Dedifferentiated amniotic fluid mesenchymal stem cell (primary cell): ENCODE results near the gene L3MBTL4.

Experiments used
- DNase-seq: peaks from one replicate; pipeline ENCODE4 v3.0.0-alpha.2; 2016; ENCODE audit errors: extremely low spot score

L3MBTL4 gene

DNA sequence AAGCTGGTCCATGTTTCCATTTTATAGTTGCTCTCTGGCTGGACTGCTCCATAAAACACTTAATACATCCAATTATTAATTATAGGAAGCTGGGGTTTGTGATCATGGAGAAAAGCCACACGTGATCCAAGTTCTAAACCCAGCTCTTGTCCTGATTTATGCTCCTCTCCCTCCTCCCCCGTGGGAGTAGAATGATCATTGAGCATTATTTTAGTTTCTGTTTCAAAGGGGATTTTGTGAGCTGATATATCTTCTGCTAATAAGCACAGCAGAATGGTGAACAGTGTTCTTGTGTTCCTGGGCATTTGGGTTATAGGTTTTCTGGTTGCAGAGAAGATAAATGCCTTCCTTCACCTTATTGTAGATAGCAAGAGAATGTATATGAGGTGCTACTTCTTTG is 383.7 kb downstream of the L3MBTL4 start:
- no peak for DNase-seq

DNA sequence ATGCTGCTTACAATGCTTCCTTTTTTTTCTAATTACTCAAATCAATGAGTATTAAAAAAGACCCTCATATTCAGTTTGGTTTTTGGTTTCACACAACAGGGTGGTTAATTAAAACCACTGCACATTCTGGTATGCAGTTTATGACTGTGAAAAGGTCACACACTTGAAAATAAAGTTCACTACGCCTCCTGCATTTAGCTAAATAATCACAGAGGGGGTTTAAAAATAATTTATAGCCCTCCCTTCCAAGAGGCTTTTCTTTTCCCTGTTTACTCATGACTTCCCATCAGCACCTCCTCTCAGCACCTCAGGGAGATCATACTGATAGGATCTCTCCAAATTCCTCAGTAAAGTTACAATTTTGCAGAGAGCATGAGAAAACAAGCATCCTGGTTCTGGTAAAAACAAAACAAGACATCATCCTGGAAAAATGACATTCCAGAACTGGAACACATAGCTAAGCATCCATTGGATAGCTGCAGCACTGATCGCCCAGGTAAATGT is 389.9 kb downstream of the L3MBTL4 start:
- no peak for DNase-seq

GRCh38 chr18:6023551-6023950 is 391.2 kb downstream of the L3MBTL4 start:
- DNase-seq, result no peak

- no peak for DNase-seq
Observed at GRCh38 chr18:6022845-6023244, 391.9 kb downstream of the L3MBTL4 start.

- DNase-seq, result no peak
Observed at GRCh38 chr18:6022074-6022444, 392.7 kb downstream of the L3MBTL4 start.

- no peak for DNase-seq
Observed at GRCh38 chr18:6021306-6022073, 393.2 kb downstream of the L3MBTL4 start.

- no peak for DNase-seq
Observed at GRCh38 chr18:6018671-6019070, 396.0 kb downstream of the L3MBTL4 start.

- DNase-seq, result no peak
Observed at GRCh38 chr18:6017171-6017570, 397.5 kb downstream of the L3MBTL4 start.

DNA sequence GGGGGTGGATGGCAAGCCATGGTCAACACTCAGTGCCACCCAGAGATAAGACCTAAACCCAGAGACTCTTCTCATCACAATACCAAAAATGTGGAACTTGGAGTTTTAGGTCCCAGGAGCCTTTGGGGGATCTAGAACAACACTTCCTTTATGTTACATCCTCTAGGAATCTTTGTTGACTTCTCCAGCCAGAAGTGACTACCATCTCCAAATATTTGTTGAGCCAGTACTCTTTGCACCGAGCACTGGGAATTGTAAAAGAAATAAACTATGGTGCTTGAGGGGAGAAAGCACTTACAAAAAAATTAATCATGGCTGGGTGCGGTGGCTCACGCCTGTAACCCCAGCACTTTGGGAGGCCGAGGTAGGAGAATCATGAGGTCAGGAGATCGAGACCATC is 399.3 kb downstream of the L3MBTL4 start:
- DNase-seq, result no peak

DNA sequence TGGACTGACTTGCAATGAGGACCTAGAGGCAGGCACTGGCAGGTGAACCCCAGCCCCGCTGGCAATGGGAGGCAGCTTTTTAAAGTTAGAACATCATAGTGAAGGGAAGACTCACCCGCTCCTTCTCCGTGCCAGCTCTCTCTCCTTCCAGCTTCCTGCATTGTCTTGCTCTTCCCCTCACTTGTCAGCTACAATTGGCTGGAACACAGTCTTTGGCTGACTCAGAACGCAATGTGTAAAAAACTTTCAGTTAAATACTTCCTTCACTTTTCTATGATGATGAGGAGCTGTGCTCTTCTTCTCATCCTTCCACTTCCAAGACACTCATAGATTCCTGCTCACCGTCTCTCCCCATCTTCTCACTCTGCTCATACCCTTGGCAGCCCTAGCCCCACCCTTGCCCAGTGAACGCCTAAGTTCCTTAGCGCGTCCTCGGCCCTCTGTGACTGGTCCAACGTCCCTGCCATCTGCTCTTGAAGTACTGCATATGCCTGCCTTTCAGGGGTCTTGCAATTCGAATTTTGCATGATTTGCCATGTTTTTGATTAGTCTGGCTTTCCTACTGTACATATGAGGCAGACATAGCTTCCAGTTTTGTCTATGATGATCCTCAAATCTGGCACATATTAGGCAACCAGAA is 401.4 kb downstream of the L3MBTL4 start:
- DNase-seq, result no peak

DNA sequence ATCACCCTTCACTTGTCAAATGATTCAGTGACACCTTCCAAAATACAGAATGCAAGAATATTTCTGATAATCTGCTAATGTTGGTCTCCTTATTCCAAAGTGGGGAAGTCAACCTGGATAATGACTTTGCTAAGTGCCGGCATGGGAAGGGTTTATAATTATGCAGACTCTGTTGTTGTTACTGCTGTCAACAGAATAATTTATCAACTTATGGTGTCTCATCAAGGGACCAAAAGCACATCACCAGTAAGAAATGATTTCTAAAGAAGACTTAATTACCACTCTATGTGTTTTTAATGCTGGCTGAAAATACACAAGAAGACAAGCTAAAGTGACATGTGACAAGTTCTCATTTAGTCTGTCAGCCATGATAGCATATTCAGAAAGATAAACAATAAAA is 403.8 kb downstream of the L3MBTL4 start:
- no peak for DNase-seq

DNA sequence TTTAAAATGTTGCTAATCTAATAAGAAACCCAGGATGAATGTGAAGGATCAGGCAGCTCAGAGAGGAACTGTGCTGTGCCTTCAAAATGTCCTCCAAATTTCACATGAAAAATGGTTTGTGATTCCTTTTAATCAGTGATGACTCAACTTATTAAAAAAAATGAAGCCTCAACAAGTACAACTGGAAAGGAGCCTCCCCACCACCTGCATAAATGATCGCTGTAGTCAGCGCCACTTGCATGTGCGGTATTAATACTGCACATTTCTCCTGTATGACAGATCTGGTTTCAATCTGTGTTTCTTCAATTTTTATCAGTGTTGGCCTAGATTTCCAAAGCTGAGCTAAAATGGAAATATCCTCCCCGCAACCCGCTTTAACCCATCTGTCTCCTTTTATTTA is 404.4 kb downstream of the L3MBTL4 start:
- DNase-seq, result no peak

DNA sequence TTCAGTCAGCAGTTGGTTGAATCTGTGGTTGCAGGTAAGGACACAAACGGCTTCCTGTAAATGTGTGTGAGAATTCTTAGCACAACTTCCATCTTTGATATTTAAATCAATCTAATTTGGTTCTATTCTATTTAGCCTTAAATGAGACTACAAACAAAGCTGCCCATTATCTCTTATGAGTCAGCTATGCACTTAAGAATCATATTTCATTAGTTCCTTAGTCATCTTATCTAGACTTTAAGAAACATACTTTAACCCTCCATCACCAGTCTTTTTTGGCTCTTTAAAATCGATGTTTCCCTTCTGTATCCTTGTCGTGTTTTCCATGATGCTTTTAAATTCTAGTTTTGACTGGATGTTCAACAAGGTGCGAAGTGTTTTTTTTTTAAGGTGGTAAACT is 405.0 kb downstream of the L3MBTL4 start:
- no peak for DNase-seq

GRCh38 chr18:6004683-6005082 is 410.0 kb downstream of the L3MBTL4 start:
- DNase-seq, result no peak

DNA sequence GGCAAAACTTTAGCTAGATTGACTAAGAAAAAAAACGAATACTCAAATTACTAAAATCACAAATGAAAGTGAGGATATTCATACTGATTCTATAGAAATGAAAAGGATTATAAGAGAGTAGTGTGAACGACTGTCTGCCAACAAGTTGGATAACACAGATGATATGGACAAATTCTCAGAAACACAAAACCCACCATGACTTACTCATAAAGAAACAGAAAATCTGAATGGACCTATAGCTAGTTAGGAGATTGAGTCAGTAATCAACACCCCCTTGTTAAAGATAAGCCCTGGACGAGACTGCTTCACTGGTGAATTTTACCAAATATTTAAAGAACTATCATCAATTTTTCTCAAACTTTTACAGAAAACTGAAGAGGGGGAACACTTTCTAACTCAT is 410.6 kb downstream of the L3MBTL4 start:
- DNase-seq, result no peak

GRCh38 chr18:6001867-6002266 is 412.8 kb downstream of the L3MBTL4 start:
- no peak for DNase-seq

- no peak for DNase-seq
Observed at GRCh38 chr18:5998907-5999306, 415.8 kb downstream of the L3MBTL4 start.

DNA sequence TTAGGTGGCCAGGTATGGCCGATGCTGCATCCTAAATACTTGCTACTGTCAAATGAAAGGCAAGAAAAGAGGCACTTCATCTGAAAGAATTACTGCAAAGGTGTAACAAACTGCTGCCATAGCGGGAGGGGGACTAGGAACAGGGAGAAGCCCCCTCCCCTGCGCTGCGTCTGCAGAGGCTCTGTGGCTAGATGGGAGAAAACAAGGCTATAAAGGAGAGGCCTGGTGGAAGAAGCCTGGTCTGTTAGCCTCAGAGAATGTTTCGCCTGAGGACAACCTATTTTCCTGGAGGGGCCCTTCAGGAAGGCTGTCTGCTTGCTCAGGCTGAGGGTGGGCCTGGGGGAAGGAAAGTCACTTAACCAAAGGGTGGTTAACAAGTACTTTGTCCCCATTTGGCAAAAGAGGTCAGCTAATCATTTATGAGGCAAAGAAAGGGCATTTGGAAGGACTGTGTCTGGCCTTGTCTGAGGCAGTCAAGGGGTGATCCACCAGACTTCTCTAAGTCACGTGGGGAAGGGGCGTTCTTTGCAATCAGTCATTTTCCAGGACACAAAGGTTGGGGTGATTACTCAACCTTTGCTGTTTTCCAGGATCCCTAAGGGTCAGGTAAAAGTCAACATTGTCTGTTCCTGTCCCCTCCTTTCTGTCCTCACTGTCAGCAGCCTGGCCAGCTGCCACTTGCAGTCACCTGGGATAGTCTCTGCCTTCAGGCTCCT is 416.4 kb downstream of the L3MBTL4 start:
- no peak for DNase-seq

GRCh38 chr18:5997361-5997760 is 417.4 kb downstream of the L3MBTL4 start:
- DNase-seq, result no peak

DNA sequence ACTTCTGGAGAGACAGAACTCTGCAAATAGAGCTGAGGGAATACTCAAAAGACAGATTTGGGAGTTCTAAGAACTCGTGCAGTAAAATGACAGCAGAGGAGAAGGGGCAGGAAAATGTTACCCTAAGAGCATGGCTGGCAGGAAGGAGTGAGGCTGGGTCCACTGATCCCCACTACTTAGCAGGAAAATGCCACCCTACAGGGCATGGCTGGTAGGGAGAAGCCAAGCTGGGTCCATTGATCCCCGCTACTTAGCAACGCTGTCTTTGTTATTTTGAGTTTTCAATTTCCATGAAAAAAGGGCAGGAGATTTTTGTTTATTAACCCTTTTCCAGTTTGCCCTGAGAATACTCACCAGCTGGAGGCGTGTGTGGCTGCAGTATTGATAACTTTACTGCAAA is 419.1 kb downstream of the L3MBTL4 start:
- DNase-seq, result no peak

DNA sequence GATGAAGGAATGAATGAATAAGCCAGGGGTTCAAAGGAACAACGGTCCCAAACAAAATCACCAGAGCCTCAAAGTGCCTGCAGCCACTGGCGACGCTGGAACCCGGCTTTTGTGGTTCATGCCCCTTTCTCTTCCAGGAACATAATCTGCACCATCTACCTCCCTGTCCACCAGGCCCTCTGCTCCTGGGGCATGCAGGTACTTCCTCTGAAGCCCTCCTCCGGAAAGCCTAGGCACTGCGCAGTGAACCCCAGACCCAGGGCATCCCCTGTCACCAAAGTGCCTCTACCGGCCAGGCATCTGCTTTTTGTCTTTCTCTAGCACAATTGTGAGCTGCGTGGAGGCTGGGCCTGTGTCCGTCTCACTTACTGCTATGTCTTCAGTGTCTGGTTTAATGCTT is 420.8 kb downstream of the L3MBTL4 start:
- DNase-seq, result no peak

DNA sequence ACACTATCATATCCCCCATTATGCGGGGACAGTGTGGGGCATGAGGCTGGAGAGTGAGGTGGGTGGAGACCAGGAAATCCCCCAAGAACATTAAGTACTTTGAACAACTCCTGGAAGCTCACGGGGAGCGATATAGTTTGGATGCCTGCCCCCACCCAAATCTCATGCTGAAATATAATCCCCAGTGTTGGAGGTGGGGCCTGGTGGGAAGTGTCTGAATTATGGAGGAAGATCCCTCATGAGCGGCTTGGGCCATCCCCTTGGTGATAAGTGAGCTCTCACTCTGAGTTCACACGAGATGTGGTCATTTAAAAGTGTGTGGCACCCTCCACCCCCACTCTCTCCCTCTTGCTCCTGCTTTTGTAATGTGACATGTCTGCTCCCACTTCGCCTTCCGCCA is 422.3 kb downstream of the L3MBTL4 start:
- DNase-seq, result no peak

DNA sequence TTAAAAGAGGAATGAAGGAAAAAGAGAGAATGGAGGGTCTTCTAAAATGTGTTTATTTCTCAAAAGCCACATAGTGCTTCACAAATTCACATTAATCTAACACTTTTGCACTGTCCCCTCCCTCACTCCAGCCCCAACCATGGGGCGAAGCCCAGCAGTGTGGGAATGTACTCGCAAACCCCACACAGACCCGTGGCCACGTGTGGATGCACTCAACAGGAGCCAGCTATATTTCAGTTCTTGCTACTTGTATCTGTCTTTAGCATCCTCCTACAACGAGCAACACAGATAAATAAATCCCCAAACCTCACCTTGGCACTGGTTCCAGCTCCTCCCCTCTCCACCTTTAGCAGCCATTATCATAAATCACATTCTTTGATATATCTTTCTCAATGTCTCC is 427.5 kb downstream of the L3MBTL4 start:
- DNase-seq, result no peak
